UCSD-AML1 (cell line): ENCODE measurements around the gene PRDM11.

Experiments used
- DNase-seq: peaks from one replicate; lab custom pipeline; 2025; ENCODE audit not compliant: unreplicated experiment; lab: John Stamatoyannopoulos, UW

The PRDM11 gene

GRCh38 chr11:45259592-45259991 is 113.2 kb downstream of the PRDM11 start:
- no peak for DNase-seq

GRCh38 chr11:45260071-45260470 is 113.6 kb downstream of the PRDM11 start:
- no peak for DNase-seq

DNA sequence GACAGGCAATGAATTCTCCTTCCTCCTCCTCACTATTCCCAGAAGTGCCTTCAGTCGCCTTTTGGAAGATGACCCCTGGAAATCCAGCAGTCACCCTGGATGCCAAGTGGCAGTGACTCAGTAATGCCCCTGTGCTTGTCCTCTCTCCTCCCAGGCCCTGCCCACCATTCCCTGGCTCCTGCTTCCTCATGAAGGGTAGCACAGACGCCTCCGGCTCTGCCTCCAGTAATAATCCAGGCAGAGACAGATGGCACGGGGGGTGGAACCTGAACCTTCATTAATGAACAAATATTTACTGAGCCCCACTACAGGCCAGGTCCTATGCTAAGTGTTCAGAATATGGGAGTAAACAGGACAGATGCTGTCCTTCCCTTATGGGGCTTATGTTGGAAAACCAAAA is 116.5 kb downstream of the PRDM11 start:
- DNase-seq, result no peak

GRCh38 chr11:45263773-45264172 is 117.3 kb downstream of the PRDM11 start:
- no peak for DNase-seq

- no peak for DNase-seq
Measured at GRCh38 chr11:45264839-45265515, 118.5 kb downstream of the PRDM11 start.

DNA sequence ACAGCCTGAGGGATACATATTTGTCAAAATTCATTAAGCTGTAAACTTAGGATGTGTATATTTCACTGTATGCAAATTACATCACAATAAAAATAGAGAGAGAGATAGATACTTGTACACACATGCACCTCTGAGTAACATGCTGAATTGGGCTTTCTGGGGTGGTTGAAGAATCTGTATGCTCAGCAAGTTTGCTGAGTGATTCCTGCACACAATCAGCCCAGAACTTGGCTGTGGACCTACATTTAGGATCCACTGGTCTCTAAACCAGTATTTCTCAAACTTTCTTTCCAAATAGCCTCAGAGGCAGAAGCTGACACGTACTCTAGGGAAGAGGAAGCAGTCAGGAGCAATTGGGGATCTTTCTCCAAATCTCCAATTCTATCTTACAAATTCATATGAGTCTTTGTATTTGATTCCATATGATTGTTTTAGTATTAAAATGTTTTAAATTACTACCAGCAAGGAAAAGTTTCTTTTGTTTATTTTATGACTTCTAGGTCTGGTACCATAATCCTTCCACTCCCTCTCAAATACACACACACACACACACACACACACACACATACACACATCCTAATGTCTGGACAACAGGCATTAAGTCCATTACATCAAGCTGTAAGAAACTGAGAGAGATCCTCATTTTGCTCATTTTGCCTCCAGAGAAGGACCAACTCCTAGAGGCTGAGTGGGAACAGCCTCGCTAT is 119.7 kb downstream of the PRDM11 start:
- DNase-seq, result no peak

DNA sequence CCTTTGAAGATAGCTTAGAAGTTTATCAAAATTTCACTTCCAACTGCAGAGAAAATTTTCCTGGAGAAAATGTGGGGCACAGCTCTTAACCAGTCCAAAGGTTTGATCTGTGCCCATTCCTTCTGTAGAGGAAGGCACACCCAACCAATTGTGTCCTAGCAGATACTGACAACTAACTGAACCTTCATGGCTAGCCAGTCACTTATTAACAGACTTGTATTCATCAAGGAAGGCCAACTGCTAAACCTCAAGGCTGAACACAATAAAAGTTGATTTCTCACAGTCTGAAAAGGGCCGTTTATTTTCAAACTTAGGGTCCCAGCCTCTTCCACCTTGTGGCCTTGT is 120.2 kb downstream of the PRDM11 start:
- DNase-seq, result no peak

DNA sequence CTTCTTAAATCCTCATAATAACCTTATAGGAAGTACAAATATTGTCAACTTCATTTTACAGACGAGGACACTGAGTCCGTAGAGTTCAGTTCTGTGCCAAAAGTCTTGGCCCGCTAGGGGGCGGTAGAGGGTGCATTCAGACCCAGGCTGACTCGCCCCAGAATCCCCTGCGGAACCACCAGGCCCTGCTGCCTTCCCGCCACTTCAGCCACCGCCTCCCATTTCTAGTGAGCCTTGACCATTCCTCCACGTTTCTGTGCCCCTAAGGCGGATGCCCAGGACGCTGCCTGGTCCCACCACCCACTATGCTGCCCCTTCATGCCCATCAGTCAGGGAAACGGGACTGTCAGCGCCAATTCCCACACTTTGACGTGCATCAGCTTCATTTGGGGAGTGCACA is 120.6 kb downstream of the PRDM11 start:
- DNase-seq, result peak; percentile 30

GRCh38 chr11:45267652-45268299 is 121.3 kb downstream of the PRDM11 start:
- no peak for DNase-seq

GRCh38 chr11:45269678-45270077 is 123.2 kb downstream of the PRDM11 start:
- DNase-seq, result no peak

DNA sequence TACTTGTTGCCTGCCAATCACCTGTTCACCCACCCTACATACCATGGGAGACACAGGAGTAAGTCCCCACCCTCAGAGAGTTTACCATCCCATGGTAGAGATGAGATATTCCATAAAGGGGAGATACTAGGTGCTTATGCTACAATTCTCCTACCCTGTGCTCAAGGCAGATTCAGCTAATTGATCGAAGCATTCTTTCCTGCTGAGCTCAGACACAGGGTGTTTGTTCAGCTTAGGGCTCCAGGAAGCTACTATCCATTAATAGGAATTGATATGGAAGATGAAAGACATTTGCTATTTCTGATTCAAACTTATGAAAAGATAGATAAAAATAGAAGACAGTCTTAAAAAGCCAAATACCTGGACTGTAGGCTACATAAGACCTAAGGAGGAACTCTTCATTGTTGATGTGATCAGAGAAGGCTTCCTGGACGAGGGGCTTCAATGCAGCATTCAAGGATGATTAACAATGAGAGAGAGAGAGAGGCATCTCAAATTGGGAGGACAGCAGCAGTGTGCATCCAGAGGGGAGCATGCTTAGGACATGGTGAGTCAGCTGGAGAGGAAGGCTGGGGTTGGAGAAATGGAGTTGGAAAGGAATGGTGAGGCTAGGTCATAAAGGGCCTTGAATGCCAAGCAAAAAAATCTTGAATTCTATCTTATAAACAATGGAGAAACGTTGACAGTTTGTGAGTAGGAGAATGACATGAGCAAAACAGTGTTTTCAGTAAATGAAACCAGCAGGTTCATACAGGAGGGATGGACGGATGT is 124.7 kb downstream of the PRDM11 start:
- DNase-seq, result no peak

DNA sequence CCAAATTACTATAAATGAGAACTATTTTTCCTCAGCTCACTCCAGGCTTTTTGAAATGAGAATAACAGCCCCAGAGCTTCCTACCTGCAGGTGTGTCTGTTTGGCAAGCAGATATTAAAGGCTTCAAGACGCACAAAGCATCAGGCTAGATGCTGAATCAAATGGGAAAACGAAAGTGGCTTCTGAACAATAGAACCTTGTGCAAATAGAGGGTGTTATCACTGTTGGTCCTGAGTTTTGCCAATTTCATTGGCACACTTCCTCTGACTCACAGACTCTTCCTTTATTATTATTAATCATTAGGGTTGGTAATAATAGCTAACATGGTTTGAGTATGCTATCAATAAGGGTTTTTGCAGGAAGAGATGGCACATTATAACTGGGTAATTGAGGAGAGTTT is 126.3 kb downstream of the PRDM11 start:
- DNase-seq, result no peak

DNA sequence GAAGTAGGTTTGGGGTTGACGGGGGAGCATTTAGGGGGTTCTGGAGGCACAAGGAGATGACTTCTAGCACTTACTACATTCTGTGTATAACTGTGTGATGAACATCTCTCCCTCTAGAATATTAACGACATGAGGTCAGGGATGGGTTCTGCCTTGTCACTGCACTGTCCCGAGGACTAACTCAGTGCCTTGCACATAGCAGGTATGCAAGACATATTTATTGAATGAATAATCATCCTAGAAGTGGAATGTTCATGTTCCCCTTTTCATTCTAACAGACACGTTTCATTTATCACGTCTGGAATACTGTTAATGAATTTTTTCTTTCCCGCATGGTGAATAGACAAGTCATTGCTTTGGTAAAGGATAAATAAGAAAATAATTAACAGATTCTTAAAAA is 127.1 kb downstream of the PRDM11 start:
- no peak for DNase-seq

- no peak for DNase-seq
Measured at GRCh38 chr11:45274206-45274605, 127.8 kb downstream of the PRDM11 start.

DNA sequence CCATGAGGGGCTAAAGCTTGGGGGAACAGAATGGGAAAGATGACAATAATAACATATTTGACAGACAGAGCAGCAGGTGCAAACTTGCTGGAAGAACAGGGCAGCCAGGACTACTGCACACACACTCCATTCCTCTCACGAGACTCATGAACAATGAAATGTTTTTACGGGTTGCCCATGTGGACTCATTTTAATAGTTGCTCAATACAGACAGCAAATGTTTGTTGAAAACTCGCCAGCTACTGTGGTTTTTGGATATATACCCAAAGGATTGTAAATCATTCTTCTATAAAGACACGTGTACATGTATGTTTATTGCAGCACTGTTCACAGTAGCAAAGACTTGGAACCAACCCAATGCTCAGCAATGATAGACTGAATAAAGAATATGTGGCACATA is 129.4 kb downstream of the PRDM11 start:
- no peak for DNase-seq

- DNase-seq, result no peak
Measured at GRCh38 chr11:45278714-45279113, 132.3 kb downstream of the PRDM11 start.

DNA sequence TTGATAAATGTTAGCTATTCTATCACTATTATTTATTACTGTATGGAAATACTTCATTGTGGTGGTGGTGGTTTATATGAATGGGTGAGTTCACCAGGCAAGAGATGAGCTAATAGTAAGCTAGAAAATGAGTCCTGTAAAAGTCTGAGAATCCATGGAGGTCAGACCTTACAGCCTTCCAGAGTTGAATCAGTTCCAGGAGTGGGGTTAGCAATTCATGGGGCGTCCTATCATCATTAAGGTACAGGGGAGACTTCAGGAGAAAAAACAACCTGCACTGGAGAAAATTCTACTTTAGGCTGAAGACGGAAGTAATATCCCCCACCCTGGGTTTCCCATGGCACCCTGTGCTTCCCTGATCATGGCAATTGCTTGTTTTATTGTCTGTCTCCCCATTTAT is 133.2 kb downstream of the PRDM11 start:
- DNase-seq, result no peak

- DNase-seq, result no peak
Measured at GRCh38 chr11:45280449-45280848, 134.0 kb downstream of the PRDM11 start.

GRCh38 chr11:45282081-45282480 is 135.6 kb downstream of the PRDM11 start:
- DNase-seq, result no peak
